A673 (cell line): ENCODE results near the gene CD40.

Source experiments
- CTCF ChIP-seq: fragments of 300-800, 200-600 bp; sonication (generic); conservative IDR thresholded peaks from 2 replicates; pipeline ENCODE4 v1.5.1; 2017; ENCODE audit warnings: low read depth, mild to moderate bottlenecking, antibody characterized with exemption, low read length, moderate library complexity, mixed read lengths
- EZH2 ChIP-seq: fragments of 200-600 bp; sonication (generic); IDR thresholded peaks from 2 replicates; pipeline ENCODE4 v1.6.1; 2017; ENCODE audit warnings: borderline replicate concordance, low read depth, mild to moderate bottlenecking, mixed read lengths, antibody characterized with exemption, low read length; ENCODE audit not compliant: poor library complexity, severe bottlenecking

- TF ChIP-seq CTCF (no peak), EZH2 (no peak)
These were observed 437 bp downstream of the CD40 start for GRCh38 chr20:46118481-46119020.
